ENCODE results near the gene LRRC8E. TPM values are rescaled to one million over a fixed set of nuclear protein-coding genes. Genes with fewer than 3 reads are reported as not detected.

The LRRC8E gene
- total RNA-seq, 4 donors from 2014 or later = 27.3 to 31.8 (median 29.8) TPM

- WGBS, 2 donors = 55 to 60% methylated on average over 31 of the region's 31 CpGs
- intact Hi-C loops (cut with DNase I; ENCODE audit: low total_unique reads) = no loop called here
- no peak for TF ChIP-seq POLR2A (IDR thresholded peaks at IDR 0.05)
- TF ChIP-seq CTCF (IDR thresholded peaks at IDR 0.05) = no peak
- DNase-seq (ENCODE audit: low spot score in 2 of 2) = no peak
- H3K4me3 ChIP-seq (ENCODE audit: low read depth, poor library complexity, severe bottlenecking) = no peak overlapping the region
These were observed 35.2 kb downstream of the LRRC8E start for GRCh38 chr19:7923295-7924191.

- TF ChIP-seq CTCF (IDR thresholded peaks at IDR 0.05) (no peak), POLR2A (IDR thresholded peaks at IDR 0.05) (no peak)
- 41 to 64% methylated on average over 12 of the region's 12 CpGs for WGBS, 2 donors
- no peak for DNase-seq (ENCODE audit: low spot score in 2 of 2)
- intact Hi-C loops (cut with DNase I; ENCODE audit: low total_unique reads) = no loop called here
- H3K4me3 ChIP-seq (ENCODE audit: low read depth, poor library complexity, severe bottlenecking) = no peak overlapping the region
These were observed 35.9 kb downstream of the LRRC8E start for GRCh38 chr19:7924241-7924640.

GRCh38 chr19:7924651-7925170 is 36.4 kb downstream of the LRRC8E start:
- intact Hi-C loops (cut with DNase I; ENCODE audit: low total_unique reads) = loop anchor here (5.0 kb wide), 1 partner anchor 72 kb away; no protein-coding TSS in a partner anchor
- TF ChIP-seq POLR2A (IDR thresholded peaks at IDR 0.05) (no peak), CTCF (IDR thresholded peaks at IDR 0.05) (no peak)
- WGBS, 2 donors = 23 to 28% methylated on average over 33 to 34 of the region's 34 CpGs
- no peak overlapping the region for H3K4me3 ChIP-seq (ENCODE audit: low read depth, poor library complexity, severe bottlenecking)
- DNase-seq (ENCODE audit: low spot score in 2 of 2) = no peak

- H3K4me3 ChIP-seq (ENCODE audit: low read depth, poor library complexity, severe bottlenecking) = peak overlapping the region; percentile 11
- intact Hi-C loops (cut with DNase I; ENCODE audit: low total_unique reads) = loop anchor here (5.0 kb wide), 1 partner anchor 73 kb away; no protein-coding TSS in a partner anchor
- 0 to 1% methylated on average over 14 to 30 of the region's 98 CpGs for WGBS, 2 donors
- DNase-seq (ENCODE audit: low spot score in 2 of 2) = peak in 1 of 2 donors; percentile 94
- TF ChIP-seq CTCF (IDR thresholded peaks at IDR 0.05) = no peak
- no peak for TF ChIP-seq POLR2A (IDR thresholded peaks at IDR 0.05)
These were observed 37.0 kb downstream of the LRRC8E start for GRCh38 chr19:7925171-7925851.

- TF ChIP-seq POLR2A (IDR thresholded peaks at IDR 0.05) = no peak
- TF ChIP-seq CTCF (IDR thresholded peaks at IDR 0.05) = no peak
- DNase-seq (ENCODE audit: low spot score in 2 of 2) = no peak
- H3K4me3 ChIP-seq (ENCODE audit: low read depth, poor library complexity, severe bottlenecking) = peak within 1 kb of the TSS; percentile 11
- WGBS, 2 donors = 15 to 24% methylated on average over 19 to 31 of the region's 65 CpGs
- intact Hi-C loops (cut with DNase I; ENCODE audit: low total_unique reads) = loop anchor here (5.0 kb wide), 1 partner anchor 74 kb away; no protein-coding TSS in a partner anchor
These were observed 37.9 kb downstream of the LRRC8E start, which contains the start of gene CTXN1 for GRCh38 chr19:7926021-7926726. Gene CTXN1 (minus strand): TSS chr19:7926135. CDS start chr19:7925538, 597 bp downstream.
